Amygdala (tissue), 56 donors: ENCODE measurements around the gene NPC1L1.

Experiments used
- DNase-seq, 56 donors: peaks; one replicate each; lab custom pipeline; 2025; lab: John Stamatoyannopoulos, UW

Gene NPC1L1

DNA sequence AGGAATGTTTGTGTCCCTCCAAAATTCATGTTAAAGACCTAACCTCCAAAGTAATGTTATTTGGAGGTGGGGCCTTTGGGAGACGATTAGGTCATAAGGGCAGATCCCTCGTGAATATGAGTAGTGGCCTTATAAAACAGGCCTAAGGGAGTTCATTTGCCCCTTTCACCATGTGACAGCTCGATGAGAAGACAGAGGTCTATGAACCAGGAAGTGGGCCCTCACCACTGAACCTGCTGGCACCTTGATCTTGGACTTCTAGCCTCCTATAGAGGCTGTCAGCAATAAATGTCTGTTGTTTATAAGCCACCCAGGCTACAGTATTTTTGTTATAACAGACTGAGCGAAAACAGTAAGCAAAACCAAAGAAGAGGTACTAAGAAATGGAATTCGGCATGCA is 64.8 kb downstream of the NPC1L1 start:
- DNase-seq = no peak

DNA sequence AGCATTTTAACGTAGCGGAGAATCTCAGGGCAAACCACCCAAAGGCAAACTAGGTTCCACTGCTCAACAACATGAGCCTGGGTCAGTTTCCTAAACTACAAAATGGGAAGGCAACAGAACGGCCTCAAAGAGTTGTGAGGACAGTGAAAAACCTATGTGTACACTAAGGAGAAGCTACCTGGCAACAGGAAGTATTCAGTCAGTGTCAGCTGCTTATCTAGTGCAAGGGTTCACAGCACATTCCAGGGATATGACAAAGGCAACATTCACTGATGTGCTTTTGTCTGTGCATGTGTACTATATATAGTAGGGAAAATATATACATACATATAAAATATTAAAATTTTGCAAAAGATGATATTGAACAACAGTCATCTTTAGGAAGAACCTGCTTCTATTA is 67.8 kb downstream of the NPC1L1 start:
- DNase-seq = no peak

DNA sequence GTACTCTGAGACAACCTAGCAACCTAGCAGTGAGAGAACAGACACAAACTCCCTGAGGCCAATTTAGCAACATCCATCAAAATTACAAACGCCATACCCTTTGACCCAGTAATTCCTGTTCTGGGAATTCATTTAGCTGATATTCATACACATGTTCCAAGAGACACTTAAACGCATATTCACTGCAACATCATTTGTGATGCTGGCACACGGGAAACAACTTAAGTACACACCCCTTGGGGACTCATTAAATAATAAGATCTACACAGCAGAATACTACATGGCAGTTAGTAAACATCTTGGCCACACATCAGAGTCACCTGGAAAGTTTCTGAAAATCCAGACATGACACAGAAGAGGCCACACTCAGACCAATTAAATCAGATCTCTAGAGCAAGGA is 68.3 kb downstream of the NPC1L1 start:
- DNase-seq = no peak

DNA sequence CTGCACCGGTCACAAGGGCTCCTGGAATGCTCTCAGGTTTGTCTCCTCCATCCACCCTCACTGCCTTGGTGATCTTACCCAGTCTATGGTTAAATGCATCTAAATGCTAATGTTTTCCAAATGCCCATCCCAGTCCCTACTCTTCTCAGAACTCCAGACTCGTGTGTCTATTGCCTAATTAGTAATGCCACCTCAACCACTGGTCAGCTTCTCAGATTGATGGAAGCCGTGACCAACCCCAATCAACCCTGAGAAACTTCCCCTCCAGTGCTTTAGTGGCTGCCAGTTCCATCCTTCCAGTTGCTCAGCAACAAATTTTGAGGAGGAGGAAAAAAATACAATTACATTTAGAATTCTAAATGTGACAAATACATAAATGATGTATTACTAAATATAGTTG is 69.3 kb downstream of the NPC1L1 start:
- peak in 1 of 56 donors; percentile 24 for DNase-seq

DNA sequence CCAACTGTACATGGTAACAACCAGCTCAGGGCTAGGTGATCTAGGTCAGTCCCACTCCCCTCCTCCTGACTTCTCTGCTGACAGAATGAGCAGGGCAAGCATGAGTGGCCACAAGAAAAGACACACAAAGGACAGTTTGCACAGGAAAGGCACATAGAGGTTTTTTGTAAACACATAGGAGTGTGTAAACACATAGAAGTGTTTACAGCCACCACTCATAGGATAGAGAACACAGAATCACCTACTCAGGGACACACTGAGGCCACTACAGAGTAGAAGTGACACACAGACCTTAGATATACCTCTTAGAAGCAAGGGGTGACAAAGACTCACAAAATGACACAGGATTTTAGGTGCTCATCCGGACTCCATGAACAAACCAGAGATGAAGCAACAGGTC is 69.7 kb downstream of the NPC1L1 start:
- DNase-seq = no peak

DNA sequence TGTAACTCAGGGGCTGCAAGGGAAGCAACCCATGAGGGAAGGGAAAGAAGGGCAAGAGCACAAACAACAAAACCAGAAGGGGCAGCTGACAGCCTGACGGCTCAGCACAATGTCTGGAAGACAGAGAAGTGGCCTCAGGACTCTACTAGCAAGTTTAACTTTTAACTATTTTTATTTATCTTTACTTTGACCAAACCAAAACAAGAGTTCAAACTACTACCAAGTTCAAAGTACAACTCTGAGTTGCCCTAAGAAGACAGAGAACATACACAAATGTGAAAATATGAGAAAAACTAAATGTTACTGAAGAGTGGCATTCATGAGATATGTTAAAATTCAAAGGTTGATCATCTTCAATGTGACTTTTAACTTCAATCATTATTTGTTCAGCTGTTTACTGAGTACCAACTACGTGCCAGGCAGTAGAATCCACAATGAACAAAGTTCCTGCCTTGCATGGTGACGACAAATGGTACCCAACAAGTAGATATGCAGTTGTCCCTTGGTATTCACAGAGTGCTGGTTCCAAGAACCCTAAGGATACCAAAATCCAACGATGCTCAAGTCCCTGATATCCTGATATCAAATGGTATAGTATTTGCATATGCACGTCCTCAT is 70.4 kb downstream of the NPC1L1 start:
- no peak for DNase-seq

DNA sequence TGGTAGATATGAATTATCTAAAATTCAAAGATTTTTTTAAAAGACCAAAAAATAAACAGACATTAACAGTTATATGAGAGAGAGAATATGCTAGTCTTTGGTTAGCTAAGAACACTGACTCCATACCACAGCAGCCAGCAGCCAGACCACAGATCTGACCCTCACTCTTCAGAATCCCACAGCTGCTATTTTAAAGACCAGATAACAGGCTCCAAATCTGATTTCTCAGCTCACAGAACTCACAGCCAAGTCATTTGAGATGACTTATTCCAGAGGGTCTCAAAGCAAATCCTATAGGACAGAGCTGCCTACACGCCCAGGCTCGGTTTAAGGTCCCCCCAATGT is 71.0 kb downstream of the NPC1L1 start:
- DNase-seq = no peak

DNA sequence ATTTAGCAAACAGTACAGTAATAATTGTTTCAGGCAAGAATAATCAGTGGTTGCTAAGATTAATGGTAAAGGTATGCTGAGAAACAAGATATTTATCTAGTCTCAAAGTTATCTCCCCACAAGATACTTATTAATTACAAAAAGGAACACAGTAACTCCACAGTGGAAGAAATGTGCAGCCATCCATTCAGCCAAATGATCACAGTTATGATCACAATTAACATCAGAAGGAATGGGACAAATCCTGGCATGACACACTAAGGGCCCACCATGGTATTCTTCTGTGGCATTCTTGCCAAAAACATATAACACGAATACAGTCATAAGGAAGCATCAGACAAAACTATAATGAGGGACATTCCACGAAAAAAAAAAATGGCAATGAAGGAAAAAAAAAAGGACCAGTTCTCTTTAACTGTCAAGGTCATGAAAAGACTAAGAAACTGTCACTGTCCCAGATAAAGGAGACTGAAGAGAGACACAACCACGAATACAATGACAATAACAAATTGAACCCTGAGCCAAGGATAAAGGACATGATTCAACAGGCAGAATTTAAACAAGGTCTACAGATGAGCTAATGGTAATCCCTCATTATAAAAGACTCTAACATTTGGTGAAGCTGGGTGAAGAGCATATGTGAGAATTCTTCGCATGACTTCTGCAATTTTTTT is 71.5 kb downstream of the NPC1L1 start:
- DNase-seq = no peak

DNA sequence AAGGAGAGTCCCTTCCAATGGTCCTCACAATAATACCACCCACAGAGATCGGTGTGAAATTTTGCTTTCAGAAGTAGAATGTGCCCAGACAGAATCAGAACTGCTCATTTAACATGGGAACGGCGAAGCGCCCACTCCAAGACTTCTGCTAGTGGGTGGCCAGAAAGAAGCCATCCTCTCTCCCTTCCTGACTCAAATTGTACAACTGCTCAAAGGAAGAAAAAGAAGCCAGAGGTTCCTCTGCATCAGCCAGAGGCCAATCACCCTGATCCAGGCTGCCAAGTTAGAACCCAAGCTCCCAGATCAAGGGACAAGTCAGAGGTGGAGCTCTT is 73.9 kb downstream of the NPC1L1 start:
- DNase-seq = peak in 1 of 56 donors; percentile 15

DNA sequence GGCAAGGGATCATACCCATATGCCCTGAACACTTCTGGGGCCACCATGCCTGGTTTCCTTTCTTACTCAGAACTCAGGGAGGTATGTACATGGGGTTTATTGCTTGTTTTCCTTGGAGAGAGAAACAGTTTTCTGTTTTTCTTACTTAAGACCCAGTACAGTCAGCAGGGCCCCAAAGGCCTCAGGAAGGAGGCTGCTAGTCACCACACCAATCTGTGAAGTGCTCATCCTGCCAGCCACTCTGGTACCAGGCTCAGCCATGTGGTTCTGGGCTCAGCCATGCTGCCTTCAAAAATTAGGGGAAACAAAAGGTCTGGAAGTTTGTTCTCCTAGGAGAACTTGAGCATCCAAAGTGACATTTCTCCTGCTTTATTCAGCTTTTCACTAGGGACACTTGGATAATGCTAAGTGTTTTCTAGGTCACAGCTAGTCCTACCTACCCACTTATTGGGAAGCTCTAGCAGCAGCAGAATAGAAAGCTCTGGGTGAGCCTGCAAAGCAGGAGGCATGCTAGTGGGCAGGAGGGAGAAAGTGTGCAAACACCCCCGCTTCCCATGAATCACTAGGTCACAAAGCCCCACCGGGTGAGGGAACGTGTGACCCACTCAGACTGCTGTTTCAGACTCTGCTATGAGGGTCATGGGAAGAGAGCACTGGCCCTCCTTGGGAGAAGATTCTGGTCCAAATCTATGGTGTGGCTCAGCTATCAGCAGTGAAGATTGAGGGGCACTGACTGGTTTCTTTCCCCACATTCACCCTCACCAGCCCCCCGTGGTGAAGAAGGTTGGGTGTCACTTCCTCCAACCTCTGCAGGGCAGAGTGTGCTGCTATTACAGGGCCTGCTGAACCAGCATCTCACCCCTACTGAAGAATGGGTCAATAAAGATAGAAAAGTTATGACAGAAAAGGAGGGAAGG is 74.6 kb downstream of the NPC1L1 start:
- no peak for DNase-seq

DNA sequence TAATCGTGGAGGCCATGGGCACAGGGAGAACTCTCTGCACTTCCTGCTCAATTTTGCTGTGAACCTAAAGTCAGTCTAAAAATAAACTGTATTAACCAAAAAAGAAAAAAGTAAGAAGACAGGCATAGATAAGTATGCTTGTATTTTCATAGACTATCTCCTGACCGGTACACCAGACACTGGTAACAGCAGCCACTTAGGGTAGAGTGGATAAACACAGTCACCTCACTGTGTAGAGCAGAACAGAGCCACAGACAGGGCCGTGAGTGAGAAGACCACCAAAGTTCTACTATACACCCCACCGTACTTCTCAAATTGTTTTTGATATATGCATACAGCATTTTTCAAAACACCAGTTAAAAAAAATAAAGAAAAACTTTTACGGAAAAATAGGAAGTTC is 75.6 kb downstream of the NPC1L1 start:
- no peak for DNase-seq

DNA sequence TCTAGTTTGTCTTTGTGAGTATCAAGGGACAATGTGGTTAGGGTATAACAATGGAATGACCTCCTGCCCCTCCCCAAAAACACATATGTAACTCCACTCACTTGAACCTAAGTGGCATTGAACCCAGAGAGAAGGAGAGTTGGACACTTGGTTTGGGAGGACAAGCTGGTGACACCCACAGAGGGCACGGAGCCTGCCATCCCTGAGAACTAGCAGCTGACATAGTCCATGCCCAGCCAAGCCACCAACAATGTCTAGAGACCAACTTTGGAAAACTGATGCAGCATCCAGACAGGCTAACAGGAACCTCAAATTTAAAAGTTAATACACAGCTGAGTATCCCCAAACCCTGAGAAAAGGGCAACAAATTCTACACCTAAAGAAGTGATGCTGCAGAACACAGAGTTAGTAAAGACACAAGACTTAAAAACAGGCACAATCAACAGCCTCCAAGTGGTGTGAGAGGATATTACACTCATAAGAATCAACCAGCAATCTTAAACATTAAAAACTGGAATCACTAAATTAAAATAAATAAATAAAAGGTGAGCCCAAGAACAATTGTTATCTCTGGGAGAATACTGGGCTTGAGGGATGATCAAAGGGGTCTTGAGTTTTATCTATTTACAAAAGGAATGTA is 77.8 kb downstream of the NPC1L1 start:
- no peak for DNase-seq
